ENCODE results near the gene AFF3.
"Not testable (repeated sequence)": the region's sequence is repeated elsewhere in the genome, so short reads cannot be mapped to it uniquely, and the experiment has no call there.

Gene AFF3

DNA sequence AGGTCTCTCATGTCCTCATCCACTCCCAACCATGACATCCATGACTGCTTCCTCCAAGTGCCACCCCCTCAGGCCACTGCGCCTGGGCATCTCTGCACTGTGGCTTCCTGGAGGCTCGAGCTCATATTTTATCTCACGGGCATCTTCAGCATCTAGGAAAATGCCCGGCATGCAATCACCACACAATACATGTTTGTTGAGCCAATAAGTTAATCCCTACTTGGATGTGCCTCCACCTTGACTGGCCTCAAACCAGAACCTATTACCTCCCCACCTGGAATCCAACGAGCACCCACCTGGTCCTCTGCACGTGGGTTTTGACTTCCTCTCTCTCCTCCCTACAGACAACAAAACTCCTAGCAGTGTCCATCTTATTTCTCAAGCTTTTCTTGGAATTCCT, 453.7 kb downstream of the AFF3 start:
- DNase-seq: no peak

DNA sequence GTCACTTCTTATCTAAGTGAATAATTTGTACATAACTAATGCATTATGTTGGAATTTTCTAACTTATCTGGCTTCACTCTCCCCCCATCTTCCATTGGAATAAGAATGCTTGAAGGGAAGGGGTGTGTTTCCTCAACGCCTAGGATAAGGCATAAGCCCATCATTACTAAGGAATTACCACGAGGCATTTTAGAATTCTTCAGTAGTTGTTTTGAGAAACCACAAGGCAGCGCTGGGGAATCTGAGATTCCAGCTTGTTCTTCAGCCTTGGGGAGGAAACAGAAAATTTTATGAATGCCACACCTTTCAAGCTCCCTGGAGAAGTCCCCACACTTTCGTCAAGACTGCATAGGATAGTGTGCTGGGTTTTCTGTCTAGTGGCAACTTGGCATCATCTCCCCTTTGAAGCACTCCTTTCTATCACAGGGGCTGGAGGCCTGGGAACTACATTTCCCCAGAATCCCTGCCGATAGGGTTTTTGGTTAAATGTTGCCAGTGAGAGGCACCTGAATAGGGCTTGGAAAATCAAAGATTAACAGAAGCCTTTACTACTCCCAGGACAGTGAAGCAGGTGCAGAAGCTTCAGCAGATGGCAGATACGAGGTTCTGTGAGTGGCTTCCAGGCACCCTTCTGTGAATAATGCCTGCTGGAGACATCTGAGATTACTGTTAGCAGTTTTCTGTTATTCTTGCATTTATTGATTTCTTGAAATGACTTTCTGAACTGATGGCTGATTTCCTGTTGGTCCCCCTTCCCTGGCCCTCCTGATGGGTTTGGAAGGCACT, 459.9 kb downstream of the AFF3 start:
- no peak for DNase-seq

DNA sequence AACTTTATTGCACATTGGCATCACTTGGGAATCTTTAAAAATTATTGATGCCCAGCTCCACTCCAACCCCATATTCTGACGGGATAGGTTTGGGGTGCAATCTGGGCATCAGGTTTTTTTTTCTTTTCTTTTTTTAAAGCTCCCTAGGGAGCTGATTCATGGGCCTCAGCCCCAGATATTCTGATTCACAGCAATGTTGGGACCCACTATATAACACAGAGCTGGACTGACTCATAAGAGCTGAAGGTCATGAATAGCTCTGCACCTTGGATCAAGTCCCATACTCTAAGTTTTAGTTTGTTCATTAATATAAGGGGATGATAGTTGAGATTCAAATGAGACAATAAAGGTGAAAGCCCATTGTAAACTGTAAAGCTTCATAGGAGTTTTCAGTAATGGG, 461.4 kb downstream of the AFF3 start:
- DNase-seq: no peak

DNA sequence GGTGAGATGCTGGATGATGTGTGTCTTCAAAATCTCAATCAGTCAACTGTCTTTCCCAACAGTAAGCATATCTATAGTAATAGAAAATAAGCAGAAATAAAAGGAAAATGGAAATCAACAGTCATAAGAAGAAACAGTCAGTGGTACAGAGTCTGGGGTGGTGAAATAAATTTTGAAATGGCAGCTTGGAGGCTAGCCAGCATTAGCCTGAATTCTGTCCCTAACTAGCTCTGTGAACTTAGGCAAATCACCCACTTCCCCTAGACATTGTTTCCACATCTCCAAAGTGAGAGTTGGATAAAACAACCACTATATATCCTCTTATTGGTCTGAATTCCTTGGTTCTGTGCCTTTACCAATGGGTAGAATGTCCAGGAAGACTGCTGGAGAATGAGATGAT, 462.9 kb downstream of the AFF3 start:
- DNase-seq: no peak

DNA sequence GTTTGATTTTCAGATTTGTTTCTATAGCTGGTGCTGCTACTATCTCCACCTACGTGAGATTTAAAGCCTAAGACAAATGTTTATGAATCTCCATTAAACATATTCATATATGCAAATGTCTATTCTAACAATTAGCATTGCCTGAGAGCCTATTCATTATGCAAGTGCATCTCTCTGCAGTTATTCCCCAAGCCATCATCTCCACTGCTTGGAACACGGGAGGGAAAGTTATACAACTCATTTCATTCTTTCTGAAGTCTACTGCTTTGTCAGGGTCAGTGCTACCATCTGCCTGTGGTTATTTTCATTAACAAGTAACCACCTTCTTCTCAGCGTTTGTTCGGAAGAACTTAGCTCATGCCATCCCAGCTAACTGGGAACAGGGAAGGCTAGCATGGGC, 463.8 kb downstream of the AFF3 start:
- DNase-seq: no peak

DNA sequence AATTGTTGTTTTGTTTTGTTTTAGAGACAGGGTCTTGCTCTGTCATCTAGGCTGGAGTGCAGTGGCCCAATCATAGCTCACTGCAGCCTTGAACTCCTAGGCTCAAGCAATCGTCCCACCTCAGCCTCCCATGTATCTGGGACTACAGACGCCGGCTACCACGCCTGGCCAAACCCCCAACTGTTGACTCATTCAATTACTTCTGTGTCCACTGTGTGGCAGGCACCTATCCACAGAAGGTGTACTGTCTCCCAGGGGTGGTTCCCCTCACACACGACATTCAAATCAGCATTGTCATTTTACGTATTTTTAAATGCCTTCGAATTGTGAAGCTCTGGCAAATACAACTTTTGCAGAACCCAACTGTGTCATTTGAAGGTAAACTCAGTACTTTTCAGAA, 464.6 kb downstream of the AFF3 start:
- DNase-seq: no peak

DNA sequence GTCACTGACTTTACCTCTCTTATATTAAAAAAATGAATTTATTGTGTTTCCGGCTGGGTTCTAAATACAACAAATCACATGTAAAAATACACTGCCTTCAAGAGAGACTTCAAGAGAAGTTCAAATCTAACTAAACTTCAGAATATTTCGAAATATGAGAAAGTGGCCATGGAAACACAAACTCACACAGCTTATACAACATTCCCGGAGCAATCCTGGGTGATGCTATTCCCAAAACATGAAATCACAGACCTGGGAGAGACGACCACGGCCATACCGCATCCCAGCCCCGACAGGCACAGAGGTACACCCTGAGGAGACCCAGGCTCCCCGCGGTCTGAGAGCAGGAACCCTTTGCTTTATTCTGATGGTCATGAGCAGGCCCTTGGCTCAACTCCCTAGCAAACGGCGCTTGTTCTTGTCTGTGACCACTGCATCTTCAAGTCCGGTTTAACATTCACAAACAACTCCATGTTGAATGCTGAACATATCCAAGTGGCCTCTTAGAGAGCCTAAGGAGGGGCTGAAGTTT, 467.2 kb downstream of the AFF3 start:
- DNase-seq: no peak

DNA sequence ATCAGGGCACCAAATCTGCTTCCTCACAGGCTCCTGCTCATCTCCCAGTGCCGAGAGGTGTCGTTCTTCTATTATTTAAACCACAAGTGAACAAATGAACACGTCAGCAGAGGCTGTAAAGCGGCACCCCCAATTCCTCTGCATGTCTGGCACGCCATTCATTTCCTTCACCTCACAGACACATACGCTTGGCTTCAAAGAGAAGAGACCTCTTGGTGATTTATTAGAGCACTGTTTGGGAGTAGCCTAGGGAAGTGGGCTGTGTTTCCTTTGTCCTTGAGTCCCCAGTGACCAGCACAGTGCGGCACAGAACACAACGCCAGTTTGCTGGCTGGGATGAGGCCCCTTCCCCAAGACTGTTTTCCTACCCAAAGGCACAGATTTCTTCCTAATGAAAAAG, 468.3 kb downstream of the AFF3 start:
- DNase-seq: no peak

DNA sequence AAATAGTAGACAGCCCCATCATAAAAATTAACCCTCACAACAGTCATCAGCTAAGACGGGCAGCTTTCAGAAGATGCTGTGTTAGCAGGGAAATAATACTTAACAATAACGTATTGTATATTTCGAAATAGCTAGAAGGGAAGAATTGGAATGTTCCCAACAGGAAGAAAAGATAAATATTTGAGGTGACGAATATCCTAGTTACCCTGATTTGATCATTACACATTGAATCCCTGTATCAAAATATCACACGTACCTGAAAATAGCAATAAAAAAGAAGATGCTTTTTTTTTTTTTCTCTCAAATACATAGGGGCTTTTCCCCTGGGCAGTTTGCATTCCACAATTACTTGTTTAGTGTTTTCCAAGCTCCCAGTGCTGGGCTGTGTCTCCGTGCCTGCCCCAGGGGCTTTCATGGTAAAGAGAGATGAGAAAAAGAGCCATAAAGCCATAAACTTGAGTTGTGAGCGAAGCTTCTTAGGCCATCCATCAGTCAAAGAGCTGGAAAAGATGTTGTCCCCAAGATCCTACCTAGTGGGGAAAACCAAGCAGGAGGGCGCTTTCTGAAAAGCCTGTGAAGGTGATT, 469.5 kb downstream of the AFF3 start:
- DNase-seq: no peak

DNA sequence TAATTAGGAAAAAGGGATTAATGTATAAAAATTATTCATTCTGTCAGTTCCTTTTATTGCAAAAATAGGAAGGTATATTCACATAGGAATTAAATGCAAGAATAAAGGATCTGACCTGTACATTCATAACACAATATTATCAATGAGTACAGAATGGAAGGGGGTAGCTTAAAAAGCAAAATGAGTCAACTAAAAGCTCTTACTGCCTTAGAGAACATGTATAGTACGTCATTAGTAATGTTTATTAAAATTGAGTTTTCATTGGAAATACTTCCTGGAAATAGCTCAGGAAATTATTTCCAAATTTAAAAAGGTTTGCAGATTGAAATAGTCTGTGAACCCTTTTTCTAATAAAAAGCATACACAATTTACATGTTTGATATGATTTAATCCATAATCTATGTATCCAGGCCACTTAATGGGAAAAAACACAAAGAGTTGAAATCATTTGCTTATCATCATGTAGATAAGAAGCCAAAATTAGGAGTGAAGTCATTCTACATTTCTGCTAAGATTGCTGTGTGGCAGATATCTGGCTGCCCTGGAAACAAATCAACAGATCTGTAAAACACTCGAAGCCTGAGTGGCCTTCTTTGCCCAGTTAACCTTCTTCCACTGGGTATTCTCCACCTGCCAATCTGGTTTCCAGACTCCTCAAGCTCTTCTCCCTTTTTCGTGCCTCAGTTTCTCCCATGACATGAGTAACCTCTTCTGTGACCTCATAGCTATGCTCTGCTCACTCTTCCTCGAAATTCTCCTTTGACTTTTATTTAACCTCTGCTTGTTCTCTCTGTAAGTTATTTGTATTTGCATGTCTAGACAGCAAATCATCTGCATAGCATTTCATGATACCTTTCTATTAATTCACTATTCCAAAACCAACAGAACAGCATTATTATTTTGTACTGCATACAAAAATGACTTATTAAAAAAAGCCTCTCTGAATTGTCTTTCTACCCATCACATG, 471.3 kb downstream of the AFF3 start:
- DNase-seq: no peak

DNA sequence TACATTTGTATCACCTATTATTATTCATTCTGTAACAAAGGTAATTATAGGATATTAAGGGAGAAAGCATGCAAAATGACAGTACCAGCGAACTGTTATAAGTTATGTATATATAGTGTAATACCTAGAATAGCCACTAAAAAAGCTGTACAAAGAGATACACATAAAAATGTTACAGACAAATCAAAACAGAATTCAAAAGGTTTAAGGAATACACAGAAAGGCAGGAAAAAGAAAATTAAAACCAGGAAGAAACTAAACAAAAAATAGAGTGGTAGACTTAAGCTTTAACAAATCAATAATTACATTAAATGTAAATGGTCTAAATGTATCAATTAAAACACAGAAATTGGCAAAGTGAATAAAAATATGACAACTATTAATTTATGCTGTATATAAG, 476.1 kb downstream of the AFF3 start:
- DNase-seq: no peak

DNA sequence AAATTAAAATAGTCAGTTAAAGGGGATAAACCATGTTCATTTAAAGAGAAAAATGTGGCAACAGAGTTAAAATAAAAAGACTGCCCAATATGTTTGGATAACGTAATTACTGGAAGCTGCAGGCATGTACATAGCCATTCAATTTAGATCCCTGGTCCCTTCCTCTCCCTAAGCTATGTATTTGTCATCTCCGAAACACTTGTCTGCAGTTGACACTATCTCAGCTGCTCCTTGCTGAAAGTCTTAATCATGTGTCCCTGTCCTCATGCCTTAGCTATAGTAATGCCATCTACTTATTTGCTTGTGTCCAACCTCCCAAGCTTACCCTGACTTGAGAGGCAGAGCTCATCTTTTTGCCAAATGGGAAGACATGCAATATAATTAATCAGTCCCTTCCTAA, 478.7 kb downstream of the AFF3 start:
- no peak for DNase-seq

DNA sequence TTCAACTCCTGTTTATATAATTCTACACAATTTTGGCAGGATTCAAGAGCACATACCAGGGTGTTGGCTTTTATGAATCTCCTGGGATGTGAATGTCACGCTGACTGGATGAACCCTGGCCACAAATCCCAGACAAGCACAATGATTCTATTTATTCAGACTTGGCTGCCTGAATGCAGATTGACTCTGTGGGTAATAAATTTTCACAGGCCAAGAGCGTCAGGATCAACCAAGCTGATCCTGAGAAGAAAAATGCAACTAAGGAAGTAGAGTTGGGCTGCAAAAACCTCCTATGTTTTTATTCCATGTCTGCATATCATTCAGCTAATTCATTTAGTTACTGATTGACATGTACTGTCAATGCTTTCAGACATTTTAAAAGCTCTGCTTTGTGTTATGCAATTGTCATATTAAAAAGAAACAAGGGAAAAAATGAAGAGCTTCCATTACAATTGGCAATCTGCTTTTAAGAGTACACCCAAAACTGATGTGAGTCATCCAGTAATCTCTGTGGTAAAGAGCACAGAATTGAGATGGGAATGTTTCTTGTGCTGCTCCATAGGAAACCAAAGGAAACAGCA, 479.5 kb downstream of the AFF3 start:
- no peak for DNase-seq

DNA sequence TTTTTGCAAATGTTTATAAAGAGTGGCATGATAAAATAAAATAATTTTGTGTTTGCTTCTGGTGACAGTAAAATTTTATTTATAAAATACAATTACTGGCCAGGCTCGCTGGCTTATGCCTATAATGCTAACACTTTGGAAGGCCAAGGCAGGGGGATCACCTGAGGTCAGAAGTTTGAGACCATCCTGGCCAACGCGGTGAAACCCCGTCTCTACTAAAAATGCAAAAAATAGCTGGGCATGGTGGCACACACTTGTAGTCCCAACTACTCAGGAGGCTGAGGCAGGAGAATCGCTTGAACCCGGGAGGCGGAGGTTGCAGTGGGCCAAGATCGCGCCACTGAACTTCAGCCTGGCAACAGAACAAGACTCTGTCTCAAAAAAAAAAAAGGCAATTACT, 480.6 kb downstream of the AFF3 start:
- DNase-seq: not testable (repeated sequence)

DNA sequence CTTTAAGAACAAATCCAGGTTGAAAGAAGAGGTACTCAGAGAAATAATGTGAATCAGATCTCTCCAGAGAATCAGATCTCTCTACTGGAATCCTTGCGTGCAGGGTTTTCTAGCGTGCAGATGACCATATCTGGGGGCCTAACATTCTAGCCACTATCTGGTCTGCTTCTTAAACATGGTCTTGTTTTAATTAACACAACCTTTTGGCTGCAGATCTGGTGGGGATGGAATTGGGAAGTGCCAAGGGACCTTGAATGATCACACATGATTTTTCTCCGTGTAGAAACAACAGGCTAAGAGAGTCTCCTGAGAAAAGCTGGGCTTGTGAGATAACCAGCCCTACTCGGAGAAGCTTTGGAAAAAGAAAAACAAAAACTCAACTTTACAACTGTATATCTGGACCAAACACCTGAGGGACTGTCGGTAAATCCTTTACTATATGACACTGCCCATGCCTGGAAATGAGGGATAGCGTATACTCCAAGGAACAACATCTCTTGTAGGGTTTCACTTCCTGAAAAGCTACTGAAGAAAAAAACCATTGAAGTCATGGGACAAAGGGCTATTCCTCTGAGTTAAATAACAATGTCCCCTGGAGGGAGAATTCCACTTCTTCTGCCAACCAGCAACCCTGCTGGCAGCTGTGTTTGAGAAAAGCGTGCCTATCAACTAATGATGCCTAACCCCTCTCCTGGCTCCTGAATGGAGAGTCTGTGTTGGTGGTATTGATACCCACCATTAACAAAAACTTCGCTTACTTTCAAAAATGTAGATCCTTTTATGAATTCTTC, 481.6 kb downstream of the AFF3 start:
- DNase-seq: no peak

DNA sequence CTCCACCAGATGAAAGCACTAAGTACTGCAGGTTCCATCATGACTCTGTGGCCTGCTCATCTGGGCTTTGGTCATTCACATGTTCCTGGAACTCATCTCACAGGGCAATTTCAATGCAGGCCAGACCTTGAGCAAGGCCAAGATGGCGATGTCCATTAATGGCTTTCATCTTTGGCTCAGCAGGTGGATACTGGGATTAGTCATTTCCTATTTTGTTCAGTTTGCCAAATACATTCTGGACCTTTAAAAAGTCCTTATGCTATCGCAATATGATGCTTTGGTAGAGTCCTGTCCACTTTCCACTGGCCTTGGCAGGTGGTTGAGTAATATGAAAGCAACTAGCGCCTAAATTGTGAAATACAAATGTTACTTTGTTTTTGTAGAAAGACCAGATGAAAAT, 482.5 kb downstream of the AFF3 start:
- DNase-seq: no peak

DNA sequence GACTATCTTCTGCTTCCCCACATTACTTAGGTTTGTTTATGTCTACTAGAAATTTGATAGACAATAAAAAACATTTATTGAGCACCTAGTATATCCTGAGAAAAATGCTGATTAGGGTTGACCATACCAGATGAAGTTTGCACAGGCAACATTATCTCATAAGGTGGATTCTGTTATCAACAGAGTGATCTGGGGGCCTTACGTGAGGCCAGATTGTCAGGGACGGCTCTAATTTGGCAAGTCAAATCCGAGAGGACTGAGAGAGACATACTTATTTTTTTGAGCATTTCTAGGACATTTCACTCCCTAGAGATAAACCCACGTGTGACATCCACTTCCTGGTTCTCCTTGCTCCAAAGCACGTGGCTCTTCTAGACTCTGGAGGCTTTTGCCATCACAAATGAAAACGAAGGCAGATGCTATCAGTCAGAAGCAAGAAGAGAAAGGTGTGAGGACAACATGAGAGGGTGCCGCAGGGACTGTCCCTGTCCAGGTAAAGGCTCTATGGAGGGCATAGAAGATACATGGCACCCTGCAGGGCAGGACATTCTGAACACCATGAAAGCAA, 484.6 kb downstream of the AFF3 start:
- no peak for DNase-seq

DNA sequence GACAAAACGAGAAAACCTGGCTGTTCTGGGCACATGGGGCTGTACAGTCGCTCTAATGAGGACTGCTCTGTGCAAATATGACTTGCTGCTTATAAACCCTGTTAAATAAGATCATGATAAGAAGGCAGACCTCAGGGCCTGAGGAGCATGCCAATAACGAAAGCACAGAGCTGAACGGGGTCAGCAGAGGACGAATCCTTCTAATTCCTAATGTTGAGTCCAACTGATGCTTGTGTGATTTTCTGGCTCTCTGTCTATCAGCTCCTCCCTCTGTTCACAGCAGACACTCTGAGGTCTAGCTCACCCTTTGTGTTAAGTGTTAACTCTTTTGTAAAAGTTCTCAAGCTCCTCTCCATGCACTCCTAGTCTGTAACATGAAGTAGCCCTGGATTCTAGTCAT, 485.4 kb downstream of the AFF3 start:
- no peak for DNase-seq

DNA sequence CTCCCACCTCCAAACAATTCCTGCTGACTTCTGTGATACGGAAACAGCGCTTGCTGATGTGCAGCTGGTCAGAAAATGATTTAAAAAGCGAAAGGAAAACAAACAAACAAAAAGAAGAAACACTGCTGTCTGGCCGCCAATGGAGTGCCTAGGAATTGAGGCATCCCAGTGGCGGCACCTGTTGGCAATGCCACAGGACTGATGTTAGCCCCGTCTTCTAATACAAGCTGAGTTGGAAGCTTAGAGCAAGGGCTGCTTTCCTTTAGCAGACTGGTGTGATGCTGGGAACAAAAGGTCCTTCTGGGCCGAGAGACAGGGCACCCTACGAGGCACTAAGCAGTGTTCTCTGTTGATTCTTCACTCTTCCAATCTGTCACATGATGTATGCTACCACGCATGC, 489.0 kb downstream of the AFF3 start:
- no peak for DNase-seq

DNA sequence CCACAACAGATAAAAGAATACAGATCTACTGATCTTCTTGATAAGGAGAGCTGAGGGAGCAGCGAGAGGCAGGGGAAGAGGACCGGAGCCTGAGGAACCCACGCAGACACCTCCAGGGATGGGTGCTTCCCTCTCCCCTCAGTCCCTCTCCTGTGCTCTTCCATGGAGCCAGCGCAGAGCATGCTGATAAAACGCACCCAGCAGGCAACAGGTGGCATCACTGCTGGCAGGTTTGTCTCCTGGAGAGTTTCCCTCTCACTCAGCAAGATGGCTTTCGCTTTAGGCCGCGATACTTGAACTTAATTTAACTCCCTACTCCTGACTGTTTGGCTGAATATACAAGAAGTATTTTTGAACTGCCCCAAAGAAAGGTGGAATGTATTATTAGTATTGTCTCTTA, 489.5 kb downstream of the AFF3 start:
- no peak for DNase-seq

DNA sequence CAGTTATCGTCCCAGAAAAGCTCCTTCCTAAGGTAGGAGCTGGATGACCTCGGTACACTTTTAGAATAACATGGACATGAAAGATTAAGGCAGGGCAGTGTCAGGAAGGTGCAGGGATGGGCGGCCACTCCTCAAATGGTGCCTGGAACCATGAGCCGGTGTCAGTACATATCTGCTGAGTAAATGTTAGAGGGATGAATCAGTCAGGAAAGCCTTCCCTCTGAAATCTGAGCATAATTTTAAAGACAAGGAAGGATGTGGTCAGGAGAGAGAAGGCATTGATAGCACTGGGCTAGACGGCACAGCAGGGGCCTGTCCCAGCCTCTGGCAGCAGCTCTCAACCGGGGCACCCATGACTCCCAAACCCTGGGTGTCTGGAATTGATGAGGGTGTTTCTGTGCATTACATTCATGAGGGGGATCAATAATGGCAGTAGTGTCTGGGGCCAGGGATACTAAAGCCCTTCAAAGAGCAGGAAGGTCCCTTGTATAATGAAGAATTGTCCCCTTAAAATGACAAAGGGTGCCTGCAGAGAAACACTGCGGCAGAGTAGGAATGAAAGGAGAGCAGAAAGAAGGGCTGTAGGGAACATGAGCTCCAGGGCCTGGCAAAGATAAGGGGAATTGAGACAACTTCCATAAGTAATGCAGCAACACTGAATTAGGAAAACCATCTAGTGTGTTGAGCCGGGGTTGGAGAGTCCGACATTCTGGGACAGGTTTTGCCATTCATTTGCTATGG, 490.3 kb downstream of the AFF3 start:
- DNase-seq: no peak

Data from CD4-positive, alpha-beta T cell treated with Interleukin-1 beta for 1 hour (primary cell).